IPS-NIHi7 (cell line): ENCODE data around the gene BIK.
"Not testable (repeated sequence)": the region's sequence is repeated elsewhere in the genome, so short reads cannot be mapped to it uniquely, and the experiment has no call there.

Source experiments
- DNase-seq: peaks from one replicate; pipeline ENCODE4 v3.0.0; 2012; ENCODE audit warnings: mixed read lengths; ENCODE audit errors: extremely low spot score

Gene BIK, protein sequence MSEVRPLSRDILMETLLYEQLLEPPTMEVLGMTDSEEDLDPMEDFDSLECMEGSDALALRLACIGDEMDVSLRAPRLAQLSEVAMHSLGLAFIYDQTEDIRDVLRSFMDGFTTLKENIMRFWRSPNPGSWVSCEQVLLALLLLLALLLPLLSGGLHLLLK

DNA sequence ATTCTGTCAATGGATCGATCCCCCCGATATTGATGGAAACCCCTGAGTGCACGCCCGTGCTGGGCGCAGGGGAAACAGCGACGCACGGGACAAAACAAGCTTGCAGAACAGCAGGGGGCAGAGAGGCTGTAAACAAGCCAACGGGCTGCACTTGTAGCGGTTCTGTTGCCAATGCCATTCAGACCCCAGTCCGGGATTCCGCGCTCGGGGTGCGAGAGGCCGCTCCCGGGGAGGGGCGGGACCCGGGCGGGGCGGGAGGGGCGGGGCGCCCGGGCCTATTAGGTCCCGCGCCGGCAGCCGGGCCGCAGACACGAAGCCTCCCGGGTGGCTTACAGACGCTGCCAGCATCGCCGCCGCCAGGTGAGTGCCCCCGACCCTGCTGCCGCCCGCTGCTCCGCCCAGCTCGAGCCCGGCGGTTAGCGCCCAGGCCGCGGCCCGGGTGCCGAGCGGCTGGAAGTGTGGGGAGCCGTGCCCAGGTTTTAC, at the start of gene BIK:
Gene BIK (plus strand): TSS at position 307 of the 483 bp plus-strand sequence. CDS start 13,273 bp downstream, outside the sequence.
- DNase-seq, result peak; percentile 77

DNA sequence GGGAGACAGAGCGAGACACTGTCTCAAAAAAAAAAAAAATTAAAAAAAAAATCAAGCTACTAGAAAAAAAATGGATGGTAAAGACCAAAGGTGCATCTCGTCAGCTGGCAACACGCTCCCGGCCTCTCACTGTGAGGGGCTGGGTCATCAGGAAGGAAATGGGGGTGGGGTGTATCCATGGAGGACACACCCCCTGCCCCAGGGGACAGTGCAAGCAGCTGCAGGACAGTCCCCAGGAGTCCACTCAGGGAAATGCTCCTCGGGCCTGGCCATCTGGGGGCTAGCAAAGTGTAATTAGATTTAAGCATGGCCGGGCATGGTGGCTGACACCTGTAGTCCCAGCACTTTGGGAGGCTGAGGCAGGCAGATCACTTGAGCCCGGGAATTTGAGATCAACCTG, 44.4 kb upstream of the BIK start:
- no peak for DNase-seq

DNA sequence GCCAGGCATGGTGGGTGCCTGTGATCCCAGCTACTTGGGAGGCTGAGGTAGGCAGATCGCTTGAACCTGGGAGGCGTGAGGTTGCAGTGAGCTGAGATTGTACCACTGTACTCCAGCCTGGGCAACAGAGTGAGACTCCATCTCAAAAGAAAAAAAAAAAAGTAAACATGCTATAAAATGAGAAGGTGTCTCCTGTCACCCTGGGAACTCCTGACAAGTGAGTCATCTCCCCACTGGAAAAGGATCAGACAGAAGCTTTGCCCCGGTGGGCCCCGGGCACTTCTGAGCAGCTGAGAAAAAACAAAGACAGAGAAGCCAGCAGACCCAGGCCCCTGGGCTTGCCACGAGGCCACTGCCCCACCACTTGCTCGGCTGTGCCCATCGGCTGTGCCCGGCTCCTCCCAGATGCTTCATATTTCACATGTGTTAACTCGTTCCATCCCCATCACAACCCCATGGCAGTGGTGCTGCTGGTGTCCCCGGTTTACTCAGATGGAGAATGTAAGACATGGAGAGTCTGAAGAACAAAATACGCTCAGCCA, 43.6 kb upstream of the BIK start:
- no peak for DNase-seq

DNA sequence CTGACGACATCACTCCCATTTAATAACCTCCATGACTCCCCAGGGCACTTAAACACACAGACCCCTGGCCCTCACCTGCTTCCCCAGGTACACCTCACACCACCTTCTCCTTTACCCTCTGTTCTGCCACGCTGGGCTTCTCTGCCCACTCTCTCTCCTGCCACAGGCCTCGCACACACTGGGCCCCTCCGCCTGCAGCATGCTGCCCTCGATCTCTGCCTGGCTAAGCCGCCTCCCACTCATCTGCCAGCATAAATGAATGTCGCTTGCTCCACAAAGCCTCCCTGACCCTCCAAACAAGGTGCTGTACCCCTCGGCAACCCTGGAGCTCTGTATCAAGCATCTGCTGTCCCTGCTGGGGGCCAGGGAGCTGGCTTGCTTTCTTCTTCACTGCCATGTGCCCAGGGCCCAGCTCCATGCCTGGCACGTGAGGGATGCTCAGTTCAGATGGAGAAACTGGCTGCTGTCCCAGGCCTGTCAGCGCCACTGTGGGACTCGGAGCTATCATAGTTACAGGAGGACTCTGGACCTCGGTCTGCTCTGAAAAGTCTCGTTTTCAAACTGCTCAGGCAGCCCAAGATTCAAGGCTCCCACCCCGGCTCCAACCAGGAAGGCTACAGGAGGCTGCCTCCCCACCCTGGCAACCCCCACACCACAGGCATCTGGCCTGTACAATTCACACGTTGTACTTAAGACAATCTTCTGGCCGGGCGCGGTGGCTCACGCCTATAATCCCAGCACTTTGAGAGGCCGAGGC, 33.3 kb upstream of the BIK start:
- no peak for DNase-seq

DNA sequence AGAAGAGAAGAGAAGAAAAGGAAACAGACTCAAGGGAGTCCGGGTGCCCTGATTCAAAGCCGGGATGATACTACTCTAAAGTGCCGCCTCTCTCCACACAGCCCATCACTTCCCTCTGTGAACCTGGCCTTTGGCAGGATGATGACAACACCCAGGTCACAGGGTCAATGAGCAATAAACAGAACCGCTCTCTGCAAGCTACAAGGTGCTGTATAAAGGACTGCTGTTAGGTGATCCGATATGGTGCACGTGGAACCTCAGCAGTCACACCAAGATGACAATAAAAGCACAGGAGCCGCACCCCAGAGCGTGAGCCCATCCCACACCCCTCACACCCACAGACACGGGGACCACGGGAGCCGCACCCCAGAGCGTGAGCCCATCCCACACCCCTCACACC, 32.0 kb upstream of the BIK start:
- no peak for DNase-seq

DNA sequence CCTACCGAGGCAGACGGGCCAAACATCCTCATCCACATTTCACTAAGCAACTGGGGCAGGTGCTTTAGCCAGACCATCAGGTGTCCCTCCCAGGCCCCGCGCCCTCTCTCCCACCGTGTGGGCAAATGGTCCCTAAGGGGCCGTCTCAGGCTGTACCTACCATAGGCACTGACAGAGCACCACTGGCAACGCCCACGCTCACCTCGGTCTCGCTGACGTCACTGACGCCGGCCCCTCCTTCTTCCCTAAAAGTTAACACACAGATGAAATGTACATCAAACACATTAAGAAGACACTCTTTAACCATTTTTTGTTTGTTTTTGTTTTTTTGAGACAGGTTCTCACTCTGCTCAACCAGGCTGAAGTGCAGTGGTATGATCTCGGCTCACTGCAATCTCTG, 30.8 kb upstream of the BIK start:
- DNase-seq, result no peak

DNA sequence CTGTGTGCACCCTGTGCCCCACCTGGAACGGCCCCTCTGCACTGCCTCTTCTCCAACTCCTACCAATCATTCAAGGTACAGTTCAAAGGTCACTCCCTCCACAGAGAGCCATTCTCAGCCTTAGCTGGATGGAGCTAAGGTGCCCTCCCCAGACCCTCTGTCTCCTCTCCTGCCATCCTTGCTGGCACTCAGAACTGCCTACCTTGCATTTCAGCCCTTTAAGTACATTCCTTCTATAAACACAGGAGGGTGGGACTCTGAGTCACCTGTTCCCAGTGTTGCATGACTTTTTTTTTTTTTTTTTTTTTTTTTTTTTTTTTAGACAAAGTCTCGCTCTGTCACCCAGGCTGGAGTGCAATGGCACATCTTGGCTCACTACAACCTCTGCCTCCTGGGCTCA, 29.9 kb upstream of the BIK start:
- DNase-seq, result no peak

DNA sequence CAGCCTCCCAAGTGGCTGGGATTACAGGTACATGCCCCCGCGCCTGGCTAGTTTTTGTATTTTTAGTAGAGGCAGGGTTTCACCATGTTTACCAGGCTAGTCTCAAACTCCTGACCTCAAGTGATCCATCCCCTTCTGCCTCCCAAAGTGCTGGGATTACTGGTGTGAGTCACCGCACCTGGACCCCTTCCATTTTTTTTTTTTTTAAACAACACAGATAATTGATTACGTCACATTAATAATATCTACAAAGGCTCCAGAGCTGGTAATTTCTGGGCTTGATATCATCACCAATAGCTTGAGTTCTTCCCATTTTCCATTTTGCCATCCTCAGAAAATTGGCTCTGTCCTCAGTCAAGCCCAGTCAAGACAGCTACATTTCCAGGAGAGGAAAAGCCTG, 28.6 kb upstream of the BIK start:
- no peak for DNase-seq

DNA sequence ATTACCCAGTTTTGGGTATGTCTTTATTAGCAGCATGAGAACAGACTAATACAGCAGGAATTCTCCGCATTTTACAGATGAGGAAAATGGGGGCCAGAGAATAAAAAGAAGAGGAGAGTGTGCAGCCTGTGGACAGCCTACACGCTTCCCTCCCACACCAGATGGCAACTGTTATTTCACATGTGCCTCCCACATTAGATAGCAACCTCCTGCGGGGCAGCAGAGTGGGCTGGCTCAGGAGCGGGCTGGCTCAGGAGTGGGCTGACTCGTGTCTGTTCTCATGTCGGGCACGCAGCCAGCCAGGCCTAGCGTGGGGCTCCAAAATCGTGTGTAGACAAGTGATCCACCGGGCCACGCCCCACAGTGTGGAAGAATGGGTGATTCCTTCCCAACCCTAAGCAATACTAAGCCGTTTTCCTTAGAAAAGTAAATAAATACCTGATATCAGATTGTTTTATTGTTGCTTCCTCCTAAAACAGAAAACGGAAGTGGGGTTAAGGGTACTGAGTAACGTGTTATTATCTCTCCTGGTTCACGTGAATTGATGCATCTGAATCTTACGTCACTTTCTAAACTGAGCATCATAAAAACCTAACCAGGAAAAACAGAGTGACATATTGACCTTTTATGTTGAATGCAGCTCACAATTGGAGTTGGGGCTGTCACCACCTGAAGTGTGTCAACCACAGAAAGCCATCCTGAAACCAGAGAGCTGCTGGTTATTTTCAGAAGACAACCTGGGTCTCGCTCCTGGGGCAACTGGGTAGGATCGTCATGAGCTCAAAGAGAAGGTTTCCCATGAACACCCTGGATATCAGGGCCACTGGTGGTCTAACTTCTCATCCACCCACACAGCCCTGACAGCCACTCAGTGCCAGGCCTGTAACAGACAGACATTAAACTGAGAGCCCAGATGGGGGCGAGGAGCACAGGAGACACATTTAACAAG, 24.6 kb upstream of the BIK start:
- no peak for DNase-seq

DNA sequence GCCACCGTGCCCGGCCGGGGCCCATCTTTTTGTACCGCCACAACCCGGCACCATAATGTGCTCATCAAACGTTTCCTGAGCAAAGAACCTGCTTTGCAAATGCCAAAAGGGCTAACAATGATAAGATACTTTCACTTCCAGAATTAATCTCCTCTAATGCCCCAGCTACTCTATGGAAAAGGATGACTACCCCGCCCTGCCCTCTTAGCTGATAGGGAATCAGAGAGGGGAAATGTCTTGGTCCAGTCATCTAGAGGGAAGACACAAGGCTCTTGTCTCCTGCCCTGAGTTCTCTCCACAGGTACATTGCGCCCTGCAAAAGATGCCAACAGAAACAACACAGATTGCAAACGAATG, 21.9 kb upstream of the BIK start:
- no peak for DNase-seq

DNA sequence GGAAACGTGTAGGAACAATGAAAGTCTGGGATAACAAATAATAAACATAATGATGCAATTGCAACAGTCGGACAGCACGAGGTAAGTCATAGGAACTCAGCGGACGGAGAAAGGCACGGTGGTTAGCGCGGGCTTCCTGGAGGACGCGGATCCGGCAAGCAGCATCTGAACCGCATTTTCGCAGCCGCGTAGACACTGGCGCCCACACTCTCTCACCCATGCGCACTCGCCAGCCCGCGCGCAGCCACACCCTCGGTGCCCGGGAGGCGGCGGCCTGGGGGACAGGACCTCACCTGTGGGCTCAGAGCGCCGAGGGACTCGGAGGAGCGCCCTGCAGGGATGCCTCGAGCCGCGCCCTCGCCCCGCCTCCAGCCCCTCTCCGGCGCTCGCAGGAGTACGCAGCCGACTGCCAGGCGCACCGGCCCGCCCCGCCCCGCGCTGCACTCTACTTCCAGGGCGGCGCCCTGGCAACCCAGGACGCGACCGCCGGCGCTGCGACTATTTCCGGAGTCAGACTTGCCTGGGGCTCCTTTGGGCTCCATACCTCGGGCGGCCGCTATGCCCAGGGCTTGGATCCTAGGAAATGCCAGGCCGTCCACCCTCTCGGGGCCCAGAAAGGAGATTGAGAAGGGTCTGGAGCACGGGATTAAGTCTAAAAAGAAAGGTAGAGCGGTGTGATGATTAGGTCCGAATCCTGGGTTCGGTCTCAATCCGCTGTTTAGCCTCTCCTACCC, 21.4 kb upstream of the BIK start, which contains the start of gene TTLL1:
Gene TTLL1 (minus strand): TSS at position 408 of the 734 bp plus-strand sequence. CDS start 13,805 bp downstream, outside the sequence.
- peak; percentile 99 for DNase-seq

DNA sequence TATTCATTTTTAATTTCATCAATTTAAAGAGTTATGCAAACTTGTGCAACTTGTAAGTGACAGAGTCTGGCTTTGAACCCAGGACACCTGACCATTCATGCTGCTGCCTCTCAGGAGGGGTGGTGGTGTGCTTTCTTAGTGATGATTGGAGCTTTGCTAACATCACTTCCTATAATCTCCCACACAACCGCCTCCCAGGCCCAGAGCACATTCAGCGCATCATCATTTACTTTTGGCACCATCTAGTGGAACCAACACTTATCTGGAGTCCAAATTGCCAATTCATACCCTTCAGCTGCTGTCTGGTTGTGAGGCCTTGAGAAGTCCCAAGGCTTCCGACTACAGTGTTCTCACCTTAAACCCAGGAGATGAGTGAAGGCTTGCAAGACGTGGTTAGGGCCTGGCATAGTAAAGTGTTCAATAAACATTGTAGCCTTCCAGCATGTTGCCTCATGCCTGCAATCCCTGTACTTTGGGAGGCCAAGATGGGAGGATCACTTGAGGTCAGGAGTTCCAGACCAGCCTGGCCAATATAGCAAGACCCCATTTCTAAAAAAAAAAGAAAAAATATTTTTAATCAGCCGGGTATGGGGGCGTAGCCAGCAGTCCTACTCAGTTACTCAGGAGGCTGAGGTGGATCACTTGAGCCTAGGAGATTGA, 20.3 kb upstream of the BIK start:
- DNase-seq, result no peak

DNA sequence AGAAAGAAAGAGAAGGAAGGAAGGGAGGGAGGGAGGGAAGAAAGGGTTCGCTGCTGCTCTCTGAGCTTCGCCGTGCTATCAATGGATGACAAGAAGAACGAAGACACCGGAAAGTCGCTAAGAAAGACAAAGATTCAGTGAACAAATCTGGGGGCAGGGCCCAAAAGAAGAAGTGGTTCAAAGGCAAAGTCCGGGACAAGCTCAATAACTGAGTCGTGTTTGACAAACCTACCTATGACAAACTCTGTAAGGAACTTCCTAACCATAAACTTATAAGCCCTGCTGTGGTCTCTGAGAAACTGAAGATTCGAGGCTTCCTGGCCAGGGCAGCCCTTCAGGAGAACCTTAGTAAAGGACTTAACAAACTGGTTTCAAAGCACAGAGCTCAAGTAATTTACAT, 18.5 kb upstream of the BIK start:
- DNase-seq, result no peak

DNA sequence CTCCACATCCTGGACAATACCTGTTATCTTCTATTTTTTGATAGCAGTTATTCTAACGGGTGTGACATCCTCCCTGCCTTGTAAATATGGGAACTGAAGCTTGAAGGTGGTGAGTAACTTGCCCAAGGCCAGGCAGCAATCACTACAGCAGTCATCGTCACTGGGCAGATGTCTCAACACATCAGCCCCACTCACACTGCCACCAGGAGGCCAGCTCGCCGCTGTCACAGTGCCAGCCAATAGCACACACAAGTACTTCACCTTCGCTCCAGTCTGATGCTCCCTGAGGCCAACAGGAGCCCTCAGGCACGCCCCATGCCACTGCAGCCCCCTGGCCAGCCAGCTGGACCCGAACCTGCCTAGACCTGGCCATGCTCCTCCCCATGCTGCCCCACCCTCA, 16.5 kb upstream of the BIK start:
- no peak for DNase-seq

DNA sequence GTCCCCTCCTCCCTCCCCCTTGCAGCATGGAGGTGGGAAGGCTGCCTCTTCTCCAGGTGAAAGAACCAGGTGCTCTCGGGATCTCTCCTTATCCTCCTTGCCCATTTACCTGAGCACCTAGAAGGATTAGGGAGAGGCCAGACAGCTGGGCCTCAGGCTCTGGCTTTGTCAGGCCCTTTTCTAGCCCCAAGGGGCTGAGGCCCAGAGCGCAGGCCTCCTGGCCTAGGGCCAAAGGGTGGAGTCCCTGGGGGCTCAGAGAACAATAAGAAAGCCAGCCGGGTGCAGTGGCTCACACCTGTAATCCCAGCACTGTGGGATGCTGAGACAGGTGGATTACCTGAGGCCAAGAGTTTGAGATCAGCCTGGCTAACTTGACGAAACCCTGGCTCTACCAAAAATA, 16.0 kb upstream of the BIK start:
- DNase-seq, result no peak

DNA sequence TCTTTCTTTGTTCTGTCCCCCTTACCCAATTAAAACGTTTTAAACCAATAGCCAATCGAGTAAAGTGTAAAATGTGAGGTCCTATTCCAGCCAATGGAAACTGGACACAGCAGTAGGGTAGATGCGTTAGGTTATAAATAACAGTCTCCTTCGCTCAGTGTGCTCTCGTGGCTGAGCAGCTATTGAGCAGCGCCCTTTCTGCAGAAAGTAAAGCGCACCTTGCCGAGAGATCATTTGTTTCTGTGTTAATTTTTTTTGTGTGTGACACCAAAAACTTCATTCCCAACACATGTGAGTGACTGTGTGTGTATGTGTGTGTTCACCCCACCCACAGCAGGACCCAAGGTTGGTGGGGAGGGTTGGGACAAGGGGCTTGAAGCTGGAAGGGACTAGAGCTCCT, 14.1 kb upstream of the BIK start:
- DNase-seq, result no peak

DNA sequence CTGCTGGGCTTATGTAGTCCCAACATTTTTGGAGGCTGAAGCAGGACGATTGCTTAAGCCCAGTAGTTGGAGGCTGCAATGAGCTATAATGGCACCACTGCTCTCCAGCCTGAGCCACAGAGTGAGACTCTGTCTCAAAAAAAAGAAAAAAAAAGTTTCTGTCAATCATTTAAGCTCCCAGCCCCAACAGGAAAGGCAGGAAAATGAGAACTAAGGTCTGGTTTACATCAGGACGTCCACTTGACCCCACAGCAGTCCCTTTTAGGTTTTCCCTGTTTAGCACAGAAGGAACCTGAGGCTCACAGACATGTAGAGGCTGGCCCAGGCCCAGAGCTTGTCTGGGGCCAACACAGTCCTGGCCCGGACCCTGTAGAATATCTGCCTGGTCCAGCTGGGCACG, 12.2 kb upstream of the BIK start:
- DNase-seq, result no peak

DNA sequence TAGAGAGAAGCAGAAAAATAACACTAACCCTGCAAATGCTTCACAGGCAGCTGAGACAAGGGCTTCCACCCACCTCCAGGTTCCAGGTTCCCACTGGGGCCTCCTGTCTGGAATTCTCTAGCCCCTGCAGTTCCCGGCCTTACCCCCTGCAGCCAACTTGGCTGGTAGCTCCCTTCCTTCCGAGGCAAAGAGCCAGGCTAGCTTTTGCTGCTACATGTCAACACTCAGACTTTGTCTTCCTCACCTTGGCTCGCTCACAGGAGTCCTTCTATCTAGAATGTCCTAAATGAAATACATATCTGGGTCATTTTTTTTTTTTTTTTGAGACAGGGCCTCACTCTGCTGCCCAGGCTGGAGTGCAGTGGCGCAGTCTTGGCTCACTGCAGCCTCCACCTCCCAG, 11.5 kb upstream of the BIK start:
- DNase-seq, result no peak

DNA sequence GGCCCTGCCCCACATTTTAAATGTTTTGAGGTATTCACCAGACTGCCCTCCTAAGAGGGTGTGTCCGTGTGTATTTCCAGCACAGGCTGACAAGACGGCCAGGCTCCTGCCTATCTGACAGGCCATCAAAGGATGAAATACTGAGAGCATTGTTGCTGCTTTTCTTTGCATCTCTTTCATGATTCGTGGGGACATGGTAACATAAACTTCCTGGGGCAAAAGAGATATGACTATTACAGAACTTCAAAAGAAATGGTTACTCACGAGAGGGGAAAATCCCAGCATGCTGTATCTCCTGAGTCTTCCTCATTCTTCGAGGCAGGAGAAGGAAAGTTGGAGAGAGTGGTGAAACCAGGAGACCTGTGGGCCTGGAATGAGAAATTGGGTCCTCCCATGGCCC, 10.3 kb upstream of the BIK start:
- DNase-seq, result no peak

DNA sequence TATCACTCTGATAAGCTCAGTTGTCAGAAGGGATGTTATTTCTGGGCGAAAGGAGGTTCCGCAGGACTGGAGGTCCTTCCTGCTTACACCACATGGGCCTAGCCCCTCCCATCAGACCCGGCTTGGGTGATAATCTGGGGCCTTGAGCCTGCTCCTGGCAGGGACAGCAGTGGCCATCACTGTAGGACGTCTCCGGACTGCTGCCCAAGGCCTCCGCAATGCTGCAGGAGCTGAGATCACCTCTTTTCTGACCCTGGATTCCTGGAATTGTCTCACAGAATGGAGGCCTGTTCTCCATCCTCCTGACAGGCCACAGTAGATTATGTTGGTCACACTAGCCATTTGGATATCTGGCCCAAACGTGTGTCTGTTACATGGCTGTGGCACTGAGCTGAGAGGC, 9.2 kb upstream of the BIK start:
- DNase-seq, result no peak

DNA sequence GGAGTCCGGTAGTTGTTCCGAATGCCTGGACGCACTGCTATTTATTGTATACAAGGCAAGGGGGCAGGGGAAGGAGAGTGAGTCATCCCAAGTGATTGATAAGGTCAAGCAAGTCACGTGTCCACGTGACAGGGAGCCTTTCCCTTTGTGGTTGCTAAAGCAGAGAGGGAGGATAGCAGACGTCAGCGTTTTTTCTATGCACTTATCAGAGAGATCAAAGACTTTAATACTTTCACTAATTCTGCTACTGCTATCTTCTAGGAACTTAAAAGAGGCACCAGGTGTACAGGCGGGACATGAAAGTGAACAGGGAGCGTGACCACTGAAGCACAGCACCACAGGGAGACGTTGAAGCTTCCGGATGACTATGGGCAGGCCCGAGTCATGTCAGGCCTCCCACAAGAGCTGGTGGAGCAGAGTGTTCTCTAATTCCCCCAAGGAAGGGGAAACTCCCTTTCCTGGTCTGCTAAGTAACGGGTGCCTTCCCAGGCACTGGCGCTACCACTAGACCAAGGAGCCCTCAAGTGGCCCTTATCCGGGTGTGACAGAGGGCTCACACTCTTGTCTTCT, 6.4 kb upstream of the BIK start:
- not testable (repeated sequence) for DNase-seq
